Right lobe of liver (tissue), 6 donors: ENCODE measurements around the gene VGF. TPM values are rescaled to one million over a fixed set of nuclear protein-coding genes. Genes with fewer than 3 reads are reported as not detected.

ENCODE experiments used
- ATAC-seq, 4 donors: fragments of 200-7000 bp; cut with Tn5 transposase; one replicate each; pipeline ENCODE4 v1.9.1; 2020; ENCODE audit warnings: mild to moderate bottlenecking in 4 of 4, moderate library complexity in 4 of 4
- DNase-seq, 3 donors: peaks; one replicate each; pipeline ENCODE4 v3.0.0-alpha.2; 2020
- H3K27ac ChIP-seq, 3 donors: fragments of 200-600 bp; one replicate each; pipeline ENCODE4 v1.8.0; 2022
- H3K27me3 ChIP-seq, 2 donors: fragments of 200-600 bp; one replicate each; pipeline ENCODE4 v1.8.0; 2022
- H3K36me3 ChIP-seq, 4 donors: fragments of 200-600 bp; sonication (generic) in 1 of 4; one replicate each; pipeline versions ENCODE4 v1.5.1 to v1.8.0; 2017 to 2022; ENCODE audit warnings: control low read depth in 1 of 4
- H3K4me1 ChIP-seq, 4 donors: fragments of 200-600 bp; sonication (generic) in 1 of 4; one replicate each; pipeline versions ENCODE4 v1.5.1 to v1.8.0; 2017 to 2022; ENCODE audit warnings: control low read depth in 1 of 4
- H3K4me3 ChIP-seq, 3 donors: fragments of 200-600 bp; one replicate each; pipeline ENCODE4 v1.8.0; 2022
- H3K9me3 ChIP-seq, 4 donors: fragments of 200-600 bp; sonication (generic) in 1 of 4; one replicate each; pipeline versions ENCODE4 v1.5.1 to v1.8.0; 2017 to 2022; ENCODE audit warnings: control low read depth in 1 of 4
- POLR2A ChIP-seq: fragments of 450-650 bp; IDR thresholded peaks from one replicate; pipeline ENCODE4 v1.6.1; 2017; ENCODE audit warnings: antibody characterized with exemption, mild to moderate bottlenecking
- WGBS: methylation state at CpG from one replicate; pipeline ENCODE4 v1.1.6; 2018; ENCODE audit warnings: low coverage, low lambda C conversion rate; ENCODE audit not compliant: insufficient coverage; ENCODE audit errors: missing lambda C conversion rate; 5-methylcytosine and 5-hydroxymethylcytosine counted together
- intact Hi-C, 2 donors: fragments of 100-400 bp; cut with DNase I; formaldehyde crosslinking; loops; one replicate each; pipeline versions ENCODE4 v1.11.2 to v1.14.1; 2022
- total RNA-seq, 6 experiments: library from RNA; depleted of rRNA in 2 of 6; stranded (reverse); fragments of >200 nt in 2 of 6; fragmentation: NEBNext Ultra II Directional in 3 of 6; extraction: Animal tissue kit (Norgen Biotek cat#: 25700) in 3 of 6; gene quantifications; one replicate each; pipeline versions ENCODE4 v1.1.0 to v1.2.4, GENCODE V29; 2016 to 2023
- TF ChIP-seq, protein P1 (sequence below), 4 donors: fragments of 200-600 bp in 3 of 4; fragments of 450-650 bp in 1 of 4; IDR thresholded peaks; one replicate each; pipeline versions ENCODE4 v1.5.1 to v1.8.0; 2016 to 2022; ENCODE audit warnings: antibody characterized with exemption in 4 of 4, mild to moderate bottlenecking in 2 of 4
- donor health status: DM: no; HTN: yes; CAD: no.
- donor health status: DM: no; HTN: no; CAD: no.
- donor health status: DM: no; HTN: no; CAD: no.
- donor health status: DM: no; HTN: yes; CAD: no.
- donor health status: DM: no; HTN: yes; CAD: no.

VGF gene
- total RNA-seq, 6 experiments from 2014 or later: not detected

- Histone ChIP-seq H3K27ac (no peak overlapping the region), H3K36me3 (no peaks in the 10 kb centered on the region), H3K4me3 (no peak overlapping the region), H3K9me3 (no peaks in the 10 kb centered on the region), H3K27me3 (no peaks in the 10 kb centered on the region), H3K4me1 (peaks cover 0 to under 1% (median 0%) of the 10 kb centered on the region in 4 donors)
- DNase-seq (no peak), ATAC-seq (no peak)
- no peak for TF ChIP-seq POLR2A
- TF ChIP-seq, protein P1, sequence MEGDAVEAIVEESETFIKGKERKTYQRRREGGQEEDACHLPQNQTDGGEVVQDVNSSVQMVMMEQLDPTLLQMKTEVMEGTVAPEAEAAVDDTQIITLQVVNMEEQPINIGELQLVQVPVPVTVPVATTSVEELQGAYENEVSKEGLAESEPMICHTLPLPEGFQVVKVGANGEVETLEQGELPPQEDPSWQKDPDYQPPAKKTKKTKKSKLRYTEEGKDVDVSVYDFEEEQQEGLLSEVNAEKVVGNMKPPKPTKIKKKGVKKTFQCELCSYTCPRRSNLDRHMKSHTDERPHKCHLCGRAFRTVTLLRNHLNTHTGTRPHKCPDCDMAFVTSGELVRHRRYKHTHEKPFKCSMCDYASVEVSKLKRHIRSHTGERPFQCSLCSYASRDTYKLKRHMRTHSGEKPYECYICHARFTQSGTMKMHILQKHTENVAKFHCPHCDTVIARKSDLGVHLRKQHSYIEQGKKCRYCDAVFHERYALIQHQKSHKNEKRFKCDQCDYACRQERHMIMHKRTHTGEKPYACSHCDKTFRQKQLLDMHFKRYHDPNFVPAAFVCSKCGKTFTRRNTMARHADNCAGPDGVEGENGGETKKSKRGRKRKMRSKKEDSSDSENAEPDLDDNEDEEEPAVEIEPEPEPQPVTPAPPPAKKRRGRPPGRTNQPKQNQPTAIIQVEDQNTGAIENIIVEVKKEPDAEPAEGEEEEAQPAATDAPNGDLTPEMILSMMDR (IDR thresholded peaks at IDR 0.05): no peak
- intact Hi-C loops: no loop called here
- 61% methylated on average over 4 of the region's 4 CpGs for WGBS
These were observed 21.6 kb upstream of the VGF start for GRCh38 chr7:101186844-101187428.

GRCh38 chr7:101186194-101186593 is 20.8 kb upstream of the VGF start:
- ATAC-seq: no peak
- WGBS: 65% methylated on average over 6 of the region's 6 CpGs
- intact Hi-C loops: no loop called here

GRCh38 chr7:101185258-101185839 is 20.0 kb upstream of the VGF start:
- 54% methylated on average over 4 of the region's 5 CpGs for WGBS
- Histone ChIP-seq H3K36me3 (no peaks in the 10 kb centered on the region), H3K27ac (no peak overlapping the region), H3K4me1 (no peaks in the 10 kb centered on the region), H3K4me3 (no peak overlapping the region), H3K9me3 (no peaks in the 10 kb centered on the region), H3K27me3 (peaks cover 0 to 9% of the 10 kb centered on the region in 2 donors)
- DNase-seq (no peak), ATAC-seq (peak in 2 of 4 donors; percentile 28 to 62)
- TF ChIP-seq, protein P1 (IDR thresholded peaks at IDR 0.05): no peak
- TF ChIP-seq POLR2A: no peak
- intact Hi-C loops: no loop called here

More at GRCh38 chr7:101186194-101186593, 20.8 kb upstream of the VGF start:
- no peak for DNase-seq
- no peaks in the 10 kb centered on the region for H3K4me1 ChIP-seq
- H3K4me3 ChIP-seq: no peak overlapping the region
- H3K9me3 ChIP-seq: no peaks in the 10 kb centered on the region
- TF ChIP-seq POLR2A: no peak
- TF ChIP-seq, protein P1 (IDR thresholded peaks at IDR 0.05): no peak
- no peak overlapping the region for H3K27ac ChIP-seq
- peaks cover 0 to under 1% of the 10 kb centered on the region in 2 donors for H3K27me3 ChIP-seq
- no peaks in the 10 kb centered on the region for H3K36me3 ChIP-seq

DNA sequence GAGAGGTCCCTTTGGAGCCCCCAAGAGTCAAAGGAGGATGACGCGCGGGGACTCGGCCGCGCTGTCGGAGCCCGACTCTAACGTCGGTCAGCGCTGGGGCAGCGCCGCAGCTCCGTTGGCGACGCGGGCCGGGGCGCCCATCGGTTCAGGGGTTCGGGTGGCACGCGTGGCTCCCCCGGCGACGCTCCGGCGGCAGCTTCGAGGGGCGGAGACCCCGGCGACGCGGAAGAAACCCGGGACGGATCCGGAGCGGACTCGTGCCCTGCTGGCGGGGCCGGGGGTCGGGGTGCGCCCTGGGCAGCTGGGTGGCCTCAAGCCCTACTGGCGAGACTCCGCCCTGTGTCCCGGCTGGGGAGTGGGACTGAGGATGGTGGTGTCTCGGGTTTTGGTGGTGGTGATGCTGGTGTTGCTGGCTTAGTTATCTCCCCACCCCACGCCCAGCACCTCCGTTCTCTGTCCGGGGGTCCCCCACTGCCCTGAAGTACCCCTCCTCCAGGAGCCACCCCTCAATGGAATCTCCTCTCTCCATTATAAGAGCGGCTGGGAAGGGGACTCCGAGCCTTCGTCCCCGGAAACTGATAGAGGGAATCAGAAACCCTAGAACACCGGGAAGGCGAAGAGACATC is 14.9 kb upstream of the VGF start, which contains the start of gene NAT16:
NAT16 (minus strand) TSS at position 164 of the 626 bp plus-strand sequence. CDS start 5,486 bp downstream, outside the sequence.
- no peak for TF ChIP-seq POLR2A
- TF ChIP-seq, protein P1 (IDR thresholded peaks at IDR 0.05): no peak
- peaks cover 0 to 19% of the 10 kb centered on the region in 2 donors for H3K27me3 ChIP-seq
- no peak within 1 kb of the TSS for H3K4me3 ChIP-seq
- no peaks in the 10 kb centered on the region for H3K36me3 ChIP-seq
- intact Hi-C loops: no loop called here
- no peak for DNase-seq
- ATAC-seq: peak in 1 of 4 donors; percentile 16
- H3K27ac ChIP-seq: no peak within 1 kb of the TSS
- WGBS: 0% methylated on average over 5 of the region's 56 CpGs
- no peaks in the 10 kb centered on the region for H3K9me3 ChIP-seq
- no peaks in the 10 kb centered on the region for H3K4me1 ChIP-seq
